GM18502 (cell line): Measurements from ENCODE around the gene PRLR.
"Not testable (repeated sequence)": the region's sequence is repeated elsewhere in the genome, so short reads cannot be mapped to it uniquely, and the experiment has no call there.

Experiments
- ATAC-seq: cut with Tn5 transposase; IDR thresholded peaks from one replicate; pipeline ENCODE4 v1.9.1; 2021; ENCODE audit warnings: mild to moderate bottlenecking; ENCODE audit not compliant: unreplicated experiment, poor library complexity

Gene PRLR

DNA sequence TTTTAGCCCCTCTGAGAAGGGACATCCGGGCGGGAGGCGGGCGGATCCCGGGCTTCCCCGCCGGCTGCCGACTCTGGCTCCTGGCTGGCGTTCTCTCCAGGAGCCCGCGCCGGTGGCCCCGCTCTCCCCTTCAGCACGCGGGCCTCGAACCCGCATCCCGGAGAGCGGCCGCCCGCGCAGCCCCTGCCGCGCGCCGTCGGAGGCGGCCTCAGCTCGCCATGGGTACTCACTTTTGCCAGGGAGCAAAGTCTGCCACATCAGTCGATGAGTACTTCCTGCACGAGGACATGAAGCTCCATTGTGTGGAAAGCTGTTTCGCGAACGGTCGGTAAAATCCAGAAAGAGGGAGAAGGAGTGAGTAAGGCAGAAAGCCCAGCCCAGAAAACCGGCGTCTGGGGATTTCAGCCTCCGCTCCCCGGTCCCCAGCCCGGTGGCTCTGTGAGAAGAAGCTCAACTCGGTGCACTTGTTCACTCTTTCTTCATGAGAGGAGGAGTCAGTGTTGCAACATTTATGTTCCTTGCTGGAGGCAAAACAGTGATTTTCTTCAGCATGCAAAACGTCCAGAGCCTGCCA, at the start of gene PRLR:
TSS of gene PRLR (minus strand) at position 450 of the 574 bp plus-strand sequence. CDS start 140,867 bp downstream, outside the sequence.
- peak; percentile 39 for ATAC-seq

DNA sequence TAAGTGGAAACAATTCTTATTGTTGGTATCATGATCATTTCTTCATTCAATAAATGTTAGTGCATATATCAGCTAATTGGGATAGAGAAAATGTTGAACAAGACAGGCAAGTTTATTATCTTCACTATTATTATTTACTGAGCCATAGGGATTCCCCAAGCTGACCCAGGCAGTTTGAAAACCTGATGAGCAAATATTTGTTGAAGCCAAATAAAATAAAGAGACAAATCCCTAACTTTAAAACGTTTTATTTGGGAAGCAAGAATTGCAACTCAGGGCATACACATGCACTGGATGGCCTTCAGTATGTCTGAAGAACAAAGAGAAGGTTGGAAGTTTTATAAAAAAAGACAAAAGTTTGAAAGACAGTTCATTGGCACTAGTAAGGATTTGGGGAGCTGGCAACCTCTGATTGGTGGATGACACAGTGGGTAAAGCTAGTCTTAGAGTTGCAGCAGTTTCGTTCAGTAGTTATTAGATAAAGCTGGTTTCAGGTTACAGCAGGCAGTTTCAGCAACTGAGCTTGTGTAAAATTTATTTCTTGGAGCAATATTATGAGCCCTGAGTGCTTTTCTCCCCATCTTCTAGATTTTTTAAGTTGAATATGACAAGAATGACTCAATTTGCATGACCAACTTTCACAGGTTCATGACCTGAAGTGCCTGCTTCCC, 44.7 kb upstream of the PRLR start:
- no peak for ATAC-seq

DNA sequence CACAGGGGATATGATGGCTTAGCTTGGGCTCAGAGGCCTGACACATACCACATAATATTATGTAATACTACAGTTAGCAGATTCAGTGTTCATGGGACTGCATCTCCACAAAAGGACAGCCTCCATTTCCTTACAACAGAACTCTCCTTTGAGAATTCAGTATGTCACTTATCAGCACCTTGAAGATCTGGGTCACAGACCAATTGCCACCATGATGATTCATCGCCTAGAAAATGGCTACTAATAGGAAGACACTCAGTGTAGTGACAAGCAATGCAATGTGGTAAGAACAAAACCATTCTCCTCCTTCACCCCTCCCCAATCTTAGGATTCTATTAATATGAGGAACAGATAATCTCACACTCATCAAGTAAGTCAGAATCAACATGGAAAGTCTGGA, 38.7 kb upstream of the PRLR start:
- no peak for ATAC-seq

DNA sequence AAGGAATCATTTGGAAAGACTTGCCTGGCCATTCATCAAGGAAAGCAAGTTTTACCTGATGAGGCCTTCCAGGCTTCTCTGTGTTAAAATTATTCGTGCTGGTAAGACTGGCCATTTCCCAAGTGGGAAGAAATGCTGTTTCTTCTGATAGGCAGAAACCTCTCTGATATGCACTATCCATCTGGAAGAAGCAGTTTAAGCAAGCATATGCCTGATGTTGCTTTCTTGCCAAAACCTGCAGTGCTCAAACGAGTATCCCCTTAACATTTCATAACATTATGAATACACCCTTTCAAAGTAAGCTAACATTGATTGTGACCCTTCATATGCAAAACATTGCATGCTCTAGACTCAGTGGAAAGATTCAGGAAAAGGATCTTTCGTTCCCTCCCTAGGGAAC, 36.0 kb upstream of the PRLR start:
- no peak for ATAC-seq

DNA sequence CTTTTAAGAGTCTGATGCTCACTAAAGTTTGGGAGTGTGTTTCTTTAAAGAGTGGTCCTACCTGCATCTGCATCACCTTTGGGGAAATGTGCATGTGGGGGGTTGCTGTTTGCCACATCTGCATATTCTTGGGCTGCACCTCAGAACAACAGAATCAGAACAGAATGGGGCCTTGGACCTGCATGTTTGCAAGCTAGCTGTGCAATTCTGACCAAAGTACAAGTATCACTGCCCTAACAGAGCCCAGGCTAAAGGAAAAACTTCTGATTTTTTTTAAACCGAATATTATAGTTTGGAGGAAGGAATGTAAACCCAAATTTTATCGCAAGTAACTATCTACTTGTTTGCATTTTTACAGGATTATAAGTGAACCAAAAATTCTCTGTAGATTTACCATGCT, 34.2 kb upstream of the PRLR start:
- no peak for ATAC-seq

DNA sequence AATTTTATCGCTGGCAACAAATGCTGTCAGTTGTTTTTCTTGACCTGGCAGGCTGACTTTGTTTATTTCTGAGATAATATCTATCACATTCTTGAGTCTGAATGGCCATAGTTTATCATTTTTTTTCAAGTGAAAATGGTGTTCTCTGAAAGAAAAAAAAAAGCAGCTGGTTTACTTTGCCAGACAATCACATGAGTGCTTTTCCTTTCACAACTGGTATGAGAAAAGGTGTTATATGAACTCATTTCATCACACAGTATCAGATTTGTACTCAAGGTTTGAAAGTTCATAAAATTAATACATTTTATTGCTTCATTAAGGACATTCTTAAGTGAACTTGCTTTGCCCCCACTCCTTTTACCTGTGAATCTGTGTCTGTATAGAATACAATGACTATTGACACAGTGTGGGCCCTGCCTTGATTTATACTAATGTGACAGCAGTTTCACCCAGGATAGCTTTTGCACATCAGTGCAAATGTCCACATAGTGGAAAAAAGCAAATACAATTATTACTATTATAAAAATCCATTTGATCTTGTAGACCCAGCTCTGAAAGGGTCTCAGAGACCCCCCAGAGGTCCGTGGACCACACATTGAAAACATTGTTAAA, 33.1 kb upstream of the PRLR start:
- ATAC-seq: no peak

DNA sequence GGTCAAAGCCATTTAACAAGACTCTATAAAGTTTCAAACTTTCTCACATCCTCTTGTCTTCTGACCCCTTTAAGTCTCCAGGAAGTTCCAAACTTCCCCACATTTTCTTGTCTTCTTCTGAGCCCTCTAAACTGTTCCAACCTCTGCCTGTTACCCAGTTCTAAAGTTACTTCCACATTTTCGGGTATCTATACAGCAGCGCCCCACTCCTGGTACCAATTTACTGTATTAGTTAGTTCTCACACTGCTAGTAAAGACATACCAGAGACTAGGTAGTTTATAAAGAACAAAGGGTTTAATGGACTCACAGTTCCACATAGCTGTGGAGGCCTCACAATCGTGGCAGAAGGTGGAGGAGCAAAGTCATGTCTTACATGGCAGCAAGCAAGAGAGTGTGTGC, 23.3 kb upstream of the PRLR start:
- no peak for ATAC-seq

DNA sequence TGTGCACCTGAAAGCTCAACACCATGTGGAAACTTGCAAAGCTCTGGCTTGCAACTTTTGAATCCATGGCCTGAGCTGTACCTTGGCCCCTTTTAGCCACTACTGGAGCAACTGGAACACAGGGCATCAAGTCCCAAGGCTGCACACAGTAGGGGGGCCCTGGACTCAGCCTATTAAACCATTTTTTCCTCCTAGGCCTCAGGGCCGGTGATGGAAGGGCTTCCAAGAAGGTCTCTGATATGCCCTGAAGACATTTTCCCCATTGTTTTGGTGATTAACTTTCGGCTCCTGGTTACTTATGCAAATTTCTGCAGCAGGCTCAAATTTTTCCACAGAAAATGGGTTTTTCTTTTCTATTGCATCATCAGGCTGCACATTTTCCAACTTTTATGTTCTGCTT, 22.7 kb upstream of the PRLR start:
- ATAC-seq: no peak

DNA sequence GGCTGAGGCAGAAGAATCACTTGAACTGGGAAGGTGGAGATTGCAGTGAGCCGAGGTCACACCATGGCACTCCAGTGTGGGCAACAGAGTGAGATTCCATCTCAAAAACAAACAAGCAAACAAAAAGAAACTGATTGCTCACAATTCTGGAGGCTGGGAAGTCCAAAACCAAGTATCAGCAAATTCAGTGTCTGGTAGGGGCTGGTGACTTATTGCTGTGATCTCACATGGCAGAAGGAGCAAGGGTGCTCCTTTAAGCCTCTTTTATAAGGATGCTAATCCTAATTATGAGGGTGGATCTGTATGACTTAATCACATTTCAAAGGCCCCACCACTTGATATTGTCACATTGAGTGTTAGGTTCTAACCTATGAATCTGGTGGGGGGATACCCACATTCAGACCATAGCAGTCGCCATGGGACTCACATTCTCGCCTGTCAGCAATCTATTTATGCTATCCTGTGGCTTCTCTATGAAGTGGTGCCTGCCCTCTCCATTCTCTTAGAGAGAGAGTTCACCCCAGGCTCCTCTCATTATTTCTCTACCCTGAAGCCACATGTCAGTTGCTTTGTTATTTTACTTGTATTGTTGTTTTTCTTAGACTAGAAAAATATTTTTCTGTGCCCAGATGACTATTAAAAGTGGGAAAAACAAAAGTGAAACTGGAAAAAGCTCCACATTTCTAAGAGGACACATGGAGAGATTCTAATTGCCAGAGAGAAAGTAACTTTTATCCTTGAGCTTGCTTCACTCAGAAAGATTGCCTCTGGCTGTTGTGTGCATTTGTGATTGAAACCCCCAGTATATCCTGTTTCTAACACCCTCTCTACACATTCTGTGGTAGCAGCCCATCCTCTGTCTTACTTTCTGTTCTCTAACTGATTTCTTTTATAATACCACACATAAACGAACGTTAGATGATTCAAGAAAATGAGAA, 18.8 kb upstream of the PRLR start:
- no peak for ATAC-seq

DNA sequence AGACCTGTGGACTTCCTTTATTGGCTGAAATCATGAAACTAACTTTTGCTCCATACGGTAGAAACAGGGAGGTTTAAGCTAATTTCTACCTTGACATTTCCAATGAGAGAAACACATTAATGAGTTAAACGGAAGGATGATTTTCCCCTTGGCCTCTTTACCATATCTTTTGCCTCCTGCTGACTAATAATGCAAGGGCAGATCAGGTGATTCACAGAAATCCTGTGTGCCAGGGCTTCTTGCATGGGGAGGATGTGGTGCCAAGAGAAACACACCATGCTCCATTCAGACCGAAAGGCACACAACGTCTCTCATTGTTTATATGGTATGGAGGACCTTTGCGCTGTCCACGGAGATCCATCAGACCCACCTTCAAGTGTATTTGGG, 17.4 kb upstream of the PRLR start:
- ATAC-seq: peak; percentile 33

DNA sequence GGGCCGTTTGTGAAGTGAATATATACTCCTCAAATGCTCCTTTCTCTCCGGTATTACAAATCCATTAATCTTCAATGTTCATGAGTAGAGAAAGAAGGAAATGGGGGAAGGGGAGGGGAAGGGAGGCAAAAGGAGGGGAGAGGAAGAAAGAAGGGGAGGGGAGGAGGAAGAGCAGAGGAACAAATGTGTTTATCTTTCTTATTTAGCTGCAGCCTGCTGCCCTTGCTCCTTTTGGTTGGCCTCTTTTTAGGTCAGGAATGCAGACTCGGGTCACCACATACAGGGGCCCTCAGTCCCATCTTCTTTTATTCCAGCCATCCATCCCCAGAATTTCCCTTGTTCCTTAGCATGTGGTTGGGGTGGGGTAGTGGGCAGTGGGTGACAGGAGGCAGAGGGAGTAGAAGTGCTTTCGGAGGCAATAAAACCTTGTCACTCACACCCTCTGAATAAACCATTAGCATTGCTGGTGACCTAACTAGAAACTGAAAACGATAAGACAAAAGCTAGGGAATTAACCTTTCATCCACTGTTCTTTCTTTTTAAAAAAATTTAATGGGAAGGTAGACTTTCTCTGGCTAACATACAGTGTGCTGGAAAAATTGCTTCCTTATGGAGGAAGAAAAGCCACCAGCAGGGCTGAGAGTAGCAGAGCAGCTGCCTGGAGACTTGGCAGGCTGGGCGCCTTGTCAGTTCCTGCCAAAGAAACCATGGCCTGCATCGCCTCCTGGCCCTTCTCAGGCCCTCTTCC, 16.8 kb upstream of the PRLR start:
- ATAC-seq: peak; percentile 42

DNA sequence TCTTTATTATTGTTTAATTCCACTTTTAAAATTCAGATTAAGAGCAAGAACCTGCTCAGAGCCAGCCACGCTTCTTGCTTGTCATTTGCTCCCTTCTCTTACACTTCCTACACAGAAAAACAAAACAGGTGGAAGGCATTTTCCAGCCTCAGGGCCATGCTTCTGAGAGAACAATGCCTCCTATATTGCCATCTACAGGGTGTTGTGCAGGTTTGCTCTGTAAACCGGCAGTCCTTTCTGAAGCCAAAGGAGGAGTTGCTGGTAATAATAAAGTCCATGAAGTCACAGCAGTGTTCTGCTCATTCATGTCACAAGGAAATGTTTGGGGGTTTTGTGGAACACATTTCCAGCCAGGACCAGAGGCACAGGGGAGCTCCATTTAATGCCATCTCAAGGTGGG, 16.1 kb upstream of the PRLR start:
- no peak for ATAC-seq

DNA sequence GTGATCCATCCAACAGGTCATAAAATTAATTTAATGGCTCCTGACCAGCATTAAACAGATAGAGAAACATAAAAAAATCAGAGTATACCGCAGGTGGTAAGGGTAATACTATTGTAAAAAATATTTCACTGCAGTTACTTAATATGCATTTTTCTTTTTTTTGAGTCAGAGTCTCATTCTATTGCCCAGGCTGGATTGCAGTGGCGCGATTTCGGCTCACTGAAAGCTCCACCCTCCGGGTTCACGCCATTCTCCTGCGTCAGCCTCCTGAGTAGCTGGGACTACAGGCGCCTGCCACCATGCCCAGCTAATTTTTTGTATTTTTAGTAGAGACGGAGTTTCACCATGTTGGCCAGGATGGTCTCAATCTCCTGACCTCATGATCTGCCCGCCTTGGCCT, 15.1 kb upstream of the PRLR start:
- not testable (repeated sequence) for ATAC-seq

DNA sequence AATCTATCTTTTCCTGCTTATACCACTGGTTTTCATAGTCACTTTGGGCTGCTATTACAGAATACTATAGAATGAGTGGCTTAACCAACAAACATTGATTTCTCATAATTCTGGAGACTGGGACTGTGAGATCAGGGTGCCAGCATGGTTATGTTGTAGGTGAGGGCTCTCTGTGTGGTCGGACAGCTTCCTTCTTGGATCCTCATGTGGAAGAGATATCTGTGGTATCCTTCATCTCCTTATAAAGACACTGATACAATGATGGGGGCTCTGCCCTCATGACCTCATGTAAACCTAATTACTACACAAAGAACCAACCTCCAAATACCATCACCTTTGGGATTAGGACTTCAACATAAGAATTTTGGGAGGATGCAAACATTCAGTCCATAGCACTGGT, 13.9 kb upstream of the PRLR start:
- ATAC-seq: no peak

DNA sequence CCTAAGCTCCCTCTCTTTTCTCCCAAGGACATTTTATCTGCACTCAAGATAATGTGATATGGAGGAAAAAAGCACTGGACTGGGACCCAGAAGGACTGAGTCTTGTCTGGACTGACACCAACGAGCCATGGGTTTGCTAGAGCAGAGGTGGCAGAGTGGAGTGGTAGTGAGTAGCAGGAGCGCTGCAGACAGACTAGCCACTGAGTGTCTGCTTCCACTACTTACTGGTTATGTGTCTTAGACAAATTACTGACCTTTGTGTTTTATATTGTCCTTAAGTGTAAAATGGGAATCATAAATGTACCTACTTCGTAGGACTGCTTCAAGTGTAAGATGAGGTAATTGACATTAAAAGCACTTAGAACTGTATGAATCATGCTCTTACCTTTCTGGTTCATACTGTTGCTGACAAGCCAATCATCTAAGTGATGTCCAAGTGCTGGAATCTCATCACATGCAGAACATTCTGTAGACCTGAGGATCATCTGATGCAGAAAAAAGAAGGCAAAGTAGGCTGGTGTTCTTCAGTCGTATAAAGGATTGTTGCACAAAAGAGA, 12.5 kb upstream of the PRLR start:
- ATAC-seq: no peak

DNA sequence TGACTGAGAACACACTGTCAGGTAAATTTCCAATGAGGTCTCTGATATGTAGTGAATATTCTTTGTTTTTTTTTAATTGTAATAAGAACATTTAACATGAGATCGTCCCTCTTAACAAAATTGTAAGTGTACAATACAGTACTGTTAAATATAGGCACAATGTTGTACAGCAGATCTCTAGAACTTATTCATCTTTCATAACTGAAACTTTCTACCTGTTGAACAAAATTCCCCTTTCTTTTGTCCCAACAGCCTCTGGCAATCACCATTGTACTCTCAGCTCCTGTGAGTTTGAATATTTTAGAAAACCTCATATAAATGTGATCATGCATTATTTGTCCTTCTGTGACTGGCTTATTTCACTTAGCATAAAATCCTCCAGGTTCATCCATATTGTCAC, 10.6 kb upstream of the PRLR start:
- ATAC-seq: peak; percentile 48

DNA sequence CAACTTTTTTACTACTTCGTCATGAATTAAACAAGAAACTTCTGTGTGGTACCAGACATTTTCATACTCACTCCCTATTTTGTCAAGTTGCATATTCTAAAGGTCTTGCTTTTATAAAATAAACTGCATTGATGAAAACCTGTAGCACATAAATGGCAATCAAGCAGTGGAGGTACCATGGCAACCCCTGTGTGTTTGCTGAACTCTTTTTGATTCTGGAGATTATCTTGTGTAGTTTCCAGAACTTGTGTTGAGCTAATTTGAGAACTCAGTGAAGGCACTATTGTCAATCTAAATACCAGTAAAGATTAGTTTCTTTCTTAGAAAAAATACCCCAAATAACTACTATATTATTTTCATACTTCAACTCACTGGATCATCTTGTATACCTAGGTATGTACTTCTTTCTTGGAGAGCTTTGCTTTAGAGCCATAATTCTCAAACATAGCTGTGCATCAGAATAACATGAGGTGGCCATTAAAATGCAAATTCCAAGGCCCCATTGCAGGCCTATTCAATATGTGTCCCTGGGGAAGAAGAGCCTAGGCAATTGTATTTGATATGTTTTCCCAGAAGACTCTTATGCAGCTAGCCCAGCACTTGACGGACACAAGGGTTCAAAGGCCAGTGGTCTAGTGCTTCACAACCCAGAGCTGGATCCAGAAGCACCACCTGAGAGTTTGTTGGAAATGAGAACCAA, 9.8 kb upstream of the PRLR start:
- no peak for ATAC-seq

DNA sequence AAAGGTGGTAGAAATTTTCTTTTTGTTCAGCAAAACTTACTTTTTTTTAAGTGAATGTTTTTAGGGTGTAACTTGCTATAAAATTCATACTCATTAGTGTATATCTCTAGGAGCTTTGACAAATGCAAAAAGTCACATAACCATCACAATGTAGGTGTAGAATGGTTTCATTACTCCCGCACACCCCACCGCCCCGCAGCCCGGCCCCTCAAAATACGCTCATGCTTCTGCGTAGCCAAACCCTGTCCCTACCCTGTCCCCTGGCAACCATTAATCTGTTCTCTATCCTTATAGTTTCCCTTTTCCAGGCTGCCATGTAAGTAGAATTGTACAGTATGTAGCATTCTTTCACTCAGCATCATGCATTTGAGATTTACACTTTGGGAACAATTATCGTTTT, 9.2 kb upstream of the PRLR start:
- ATAC-seq: no peak

DNA sequence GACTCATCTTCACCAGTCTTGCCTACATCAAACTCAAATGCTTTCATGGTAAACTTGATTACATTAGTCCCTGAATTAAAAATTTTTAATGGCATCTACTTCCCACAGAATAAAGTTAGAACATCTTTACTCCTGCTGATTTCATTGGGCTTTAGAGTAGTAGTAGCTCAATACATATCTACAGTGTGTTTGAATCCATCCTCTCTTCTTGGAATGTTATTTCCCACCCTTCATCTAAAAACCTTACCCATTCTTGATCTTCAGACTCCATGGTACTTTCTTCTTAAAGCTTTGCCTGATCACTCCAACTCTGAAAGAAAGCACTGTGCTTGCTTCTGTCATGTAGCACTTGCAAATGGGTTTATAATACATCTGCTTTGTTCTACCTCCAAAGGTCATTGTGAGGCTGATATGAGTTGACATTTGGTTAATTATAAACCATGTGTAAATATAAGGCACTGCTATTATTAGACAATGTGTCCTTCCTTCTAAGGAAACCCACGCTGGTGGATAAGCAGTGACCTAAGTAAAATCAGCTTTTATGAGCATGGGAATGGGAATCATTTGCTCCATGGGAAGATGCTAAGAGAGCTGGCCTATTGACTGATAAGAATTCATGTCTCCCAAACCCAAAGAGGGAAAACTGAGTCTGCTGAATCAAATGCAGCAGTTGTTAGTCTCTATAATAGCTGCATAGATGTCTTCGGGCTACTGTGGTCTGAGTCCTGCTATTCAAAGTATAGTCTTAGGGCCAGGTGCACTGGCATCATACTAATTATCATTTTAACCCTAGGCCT, 7.5 kb upstream of the PRLR start:
- no peak for ATAC-seq
